H1 (cell line): Measurements from ENCODE around the gene CD79A. TPM values are rescaled to one million over a fixed set of nuclear protein-coding genes. Genes with fewer than 3 reads are reported as not detected.
A peak's percentile ranks its signal among the peaks of the same experiment; 100 is the strongest.

Experiments
- ATF2 ChIP-seq: IDR thresholded peaks from 2 replicates; pipeline ENCODE4 v1.6.1; 2012; ENCODE audit warnings: low read length, inconsistent platforms
- CBX8 ChIP-seq: fragments of 300-800, 300-1000 bp; sonication (generic); IDR thresholded peaks from 2 replicates; pipeline ENCODE4 v1.7.1; 2016; ENCODE audit warnings: low read depth, low read length, borderline replicate concordance
- CHD2 ChIP-seq: IDR thresholded peaks from 2 replicates; pipeline ENCODE4 v1.6.1; 2012; ENCODE audit warnings: low read length, improper control_type of control experiment
- CHD7 ChIP-seq: fragments of 300-600 bp; sonication (generic); IDR thresholded peaks from 2 replicates; pipeline ENCODE4 v1.7.1; 2012; ENCODE audit warnings: low read length, moderate library complexity, mild to moderate bottlenecking, inconsistent platforms; ENCODE audit not compliant: insufficient replicate concordance
- CTBP2 ChIP-seq: IDR thresholded peaks from 2 replicates; pipeline ENCODE4 v1.7.0; 2011; ENCODE audit warnings: borderline replicate concordance, mild to moderate bottlenecking, moderate library complexity, mixed read lengths, low read length; ENCODE audit not compliant: insufficient read depth, insufficient read length
- GABPA ChIP-seq: IDR thresholded peaks from 2 replicates; pipeline ENCODE4 v1.6.1; 2011; ENCODE audit warnings: mild to moderate bottlenecking, low read length, moderate library complexity, borderline replicate concordance; ENCODE audit not compliant: insufficient read depth
- NRF1 ChIP-seq: IDR thresholded peaks from 2 replicates; pipeline ENCODE4 v1.6.1; 2011; ENCODE audit warnings: mild to moderate bottlenecking, low read depth, low read length, improper control_type of control experiment
- POLR2A ChIP-seq, 2 experiments: IDR thresholded peaks; 1 replicate in 1 of 2; 2 replicates in 1 of 2; pipeline ENCODE4 v1.6.1; 2011; ENCODE audit warnings: low read depth in 2 of 2, low read length in 2 of 2, mild to moderate bottlenecking in 2 of 2; ENCODE audit errors: control extremely low read depth in 1 of 2
- polyA plus RNA-seq, 7 experiments: library from polyadenylated mRNA; depleted of rRNA in 3 of 7; stranded (reverse) in 5 of 7; unstranded in 2 of 7; fragments of >200 nt in 5 of 7; fragments of 200-250 nt in 2 of 7; gene quantifications; 1 replicate in 5 of 7; 2 replicates in 1 of 7; 4 replicates in 1 of 7; pipeline versions ENCODE4 v1.2.1 to v1.2.3, GENCODE V29; 2011 to 2013; ENCODE audit warnings: missing spikeins in 2 of 7, mixed read lengths in 2 of 7
- total RNA-seq: library from RNA; stranded (reverse); fragmentation: NEBNext Ultra II Directional; extraction: Animal tissue kit (Norgen Biotek cat#: 25700); gene quantifications from 2 replicates; pipeline ENCODE4 v1.2.1, GENCODE V29; 2021

Gene CD79A
- total and polyA plus RNA-seq, 2 of the 8 experiments (the other 6 are each of a cell fraction or from before 2014, with no cell fraction given) = 0.54 to 0.77 TPM

GRCh38 chr19:41859618-41860418 is 17.3 kb upstream of the CD79A start, which contains the start of gene RPS19 (continued):
- TF ChIP-seq ATF2 (peak; percentile 93; the same call in 1 of the 2 replicates), GABPA (peak; percentile 77; the same call in 1 of the 2 replicates), POLR2A (IDR thresholded peaks at IDR 0.05; ENCODE audit: control extremely low read depth in 1 of 2, low read depth in 2 of 2, low read length in 2 of 2) (peak; percentile 92 to 96), CTBP2 (peak; percentile 78), CHD2 (peak; percentile 100), CHD7 (no peak), NRF1 (no peak; the same call in 1 of the 2 replicates), CBX8 (no peak)
